ENCODE data around the gene SYT9.

SYT9 gene

DNA sequence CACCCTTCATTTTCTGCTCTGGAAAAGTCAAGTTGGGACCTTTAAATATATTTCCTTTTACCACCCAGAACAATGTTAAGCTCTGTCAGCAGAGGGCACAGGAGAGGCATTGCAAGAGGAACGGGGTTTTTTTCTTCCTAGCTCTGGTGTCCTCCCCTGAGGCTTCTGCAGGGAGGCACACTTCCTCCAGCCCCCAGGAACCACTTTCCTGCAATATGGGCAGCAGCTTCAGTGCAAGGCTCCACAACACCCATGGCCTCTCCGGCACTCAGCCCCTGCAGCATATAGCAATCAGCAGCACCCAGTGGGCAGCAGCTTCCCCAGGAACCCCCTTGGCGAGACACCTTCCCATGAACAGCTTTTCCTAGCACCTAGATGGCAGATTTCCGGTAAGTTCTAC, 101.4 kb downstream of the SYT9 start:
- DNase-seq (ENCODE audit: low read depth) = peak; percentile 46
- TF ChIP-seq, protein P1, sequence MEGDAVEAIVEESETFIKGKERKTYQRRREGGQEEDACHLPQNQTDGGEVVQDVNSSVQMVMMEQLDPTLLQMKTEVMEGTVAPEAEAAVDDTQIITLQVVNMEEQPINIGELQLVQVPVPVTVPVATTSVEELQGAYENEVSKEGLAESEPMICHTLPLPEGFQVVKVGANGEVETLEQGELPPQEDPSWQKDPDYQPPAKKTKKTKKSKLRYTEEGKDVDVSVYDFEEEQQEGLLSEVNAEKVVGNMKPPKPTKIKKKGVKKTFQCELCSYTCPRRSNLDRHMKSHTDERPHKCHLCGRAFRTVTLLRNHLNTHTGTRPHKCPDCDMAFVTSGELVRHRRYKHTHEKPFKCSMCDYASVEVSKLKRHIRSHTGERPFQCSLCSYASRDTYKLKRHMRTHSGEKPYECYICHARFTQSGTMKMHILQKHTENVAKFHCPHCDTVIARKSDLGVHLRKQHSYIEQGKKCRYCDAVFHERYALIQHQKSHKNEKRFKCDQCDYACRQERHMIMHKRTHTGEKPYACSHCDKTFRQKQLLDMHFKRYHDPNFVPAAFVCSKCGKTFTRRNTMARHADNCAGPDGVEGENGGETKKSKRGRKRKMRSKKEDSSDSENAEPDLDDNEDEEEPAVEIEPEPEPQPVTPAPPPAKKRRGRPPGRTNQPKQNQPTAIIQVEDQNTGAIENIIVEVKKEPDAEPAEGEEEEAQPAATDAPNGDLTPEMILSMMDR (conservative IDR thresholded peaks at IDR 0.05; ENCODE audit: low read depth, low read length) = peak; percentile 60
- H3K4me3 ChIP-seq (ENCODE audit: low read depth, low read length) = no peak overlapping the region

DNA sequence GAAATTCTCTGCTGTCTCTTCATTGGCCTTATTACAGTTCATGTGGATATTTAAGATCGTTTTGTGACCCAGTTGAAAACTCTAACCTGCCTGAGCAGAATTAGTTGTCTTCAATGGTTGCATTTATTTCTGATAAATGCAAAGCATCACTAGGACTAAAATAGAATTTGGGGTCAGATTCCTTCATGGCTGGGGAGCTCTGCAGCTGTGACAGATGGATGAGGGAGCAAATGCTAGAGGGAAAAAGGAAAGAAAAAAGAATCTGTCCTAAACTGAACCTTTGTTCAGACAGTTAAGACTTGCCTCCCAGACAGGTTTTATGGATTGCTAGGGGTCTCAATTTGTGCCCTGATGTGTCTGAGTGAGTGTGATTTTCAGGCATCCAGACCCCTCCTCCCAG, 113.0 kb downstream of the SYT9 start:
- TF ChIP-seq, protein P1 (conservative IDR thresholded peaks at IDR 0.05; ENCODE audit: low read depth, low read length) = no peak
- H3K4me3 ChIP-seq (ENCODE audit: low read depth, low read length) = no peak overlapping the region
- DNase-seq (ENCODE audit: low read depth) = no peak

DNA sequence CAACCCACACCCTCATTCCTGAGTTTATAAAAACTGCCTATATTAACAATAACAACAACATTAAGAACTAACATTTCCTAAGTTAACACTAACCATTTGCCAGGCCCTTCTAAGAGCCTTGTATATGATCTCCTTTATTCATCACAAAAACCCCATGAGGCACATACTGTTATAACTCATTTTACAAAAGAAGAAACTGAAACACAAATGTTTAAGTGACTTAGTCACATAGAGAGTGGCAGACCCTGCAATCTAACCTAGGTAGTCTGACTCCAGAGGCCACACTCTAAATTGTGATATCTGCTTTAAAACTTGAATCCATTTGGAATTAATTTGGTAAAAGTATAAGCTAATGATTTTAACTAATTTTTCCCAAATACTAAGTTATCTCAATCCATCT, 116.1 kb downstream of the SYT9 start:
- TF ChIP-seq, protein P1 (conservative IDR thresholded peaks at IDR 0.05; ENCODE audit: low read depth, low read length) = no peak
- no peak for DNase-seq (ENCODE audit: low read depth)
- H3K4me3 ChIP-seq (ENCODE audit: low read depth, low read length) = no peak overlapping the region

DNA sequence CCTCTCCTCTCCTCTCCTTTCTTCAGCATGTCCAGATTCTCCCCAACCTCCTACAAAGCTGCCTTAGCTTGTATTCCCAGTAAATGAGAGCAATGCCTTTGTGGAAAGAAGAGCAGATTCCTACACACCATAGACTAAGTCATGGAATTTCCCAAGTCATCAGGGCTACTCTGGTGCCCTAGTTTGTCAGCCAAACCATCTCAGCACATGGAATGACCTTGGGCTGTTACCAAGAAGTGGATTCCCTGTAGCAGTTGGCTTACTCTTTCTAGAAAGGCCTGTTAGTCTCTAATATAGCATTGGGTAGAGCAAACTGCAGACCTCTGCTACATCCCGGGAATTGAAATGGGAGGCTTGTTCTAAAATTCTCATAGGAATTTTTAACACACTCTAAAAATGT, 124.7 kb downstream of the SYT9 start:
- TF ChIP-seq, protein P1 (conservative IDR thresholded peaks at IDR 0.05; ENCODE audit: low read depth, low read length) = no peak
- H3K4me3 ChIP-seq (ENCODE audit: low read depth, low read length) = no peak overlapping the region
- DNase-seq (ENCODE audit: low read depth) = no peak

DNA sequence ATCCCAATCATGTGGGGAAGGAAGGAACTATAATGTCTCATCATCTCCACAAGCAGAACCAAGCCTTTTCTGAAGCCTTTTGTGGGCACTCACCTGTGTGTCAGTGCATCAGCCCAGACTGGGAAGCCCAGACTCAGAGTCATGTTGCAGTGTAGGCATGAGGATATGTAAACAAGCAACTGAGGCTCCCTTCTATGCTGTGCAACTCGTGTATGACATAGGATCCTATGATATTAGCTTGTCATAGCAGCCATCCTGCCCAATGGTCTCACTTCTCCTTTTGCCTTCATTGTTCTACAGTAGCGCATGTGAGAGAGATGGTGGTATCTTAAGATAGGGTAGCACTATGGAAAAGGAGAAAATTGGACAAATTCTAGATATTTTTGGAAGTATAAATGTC, 130.2 kb downstream of the SYT9 start:
- no peak for DNase-seq (ENCODE audit: low read depth)
- TF ChIP-seq, protein P1 (conservative IDR thresholded peaks at IDR 0.05; ENCODE audit: low read depth, low read length) = no peak

DNA sequence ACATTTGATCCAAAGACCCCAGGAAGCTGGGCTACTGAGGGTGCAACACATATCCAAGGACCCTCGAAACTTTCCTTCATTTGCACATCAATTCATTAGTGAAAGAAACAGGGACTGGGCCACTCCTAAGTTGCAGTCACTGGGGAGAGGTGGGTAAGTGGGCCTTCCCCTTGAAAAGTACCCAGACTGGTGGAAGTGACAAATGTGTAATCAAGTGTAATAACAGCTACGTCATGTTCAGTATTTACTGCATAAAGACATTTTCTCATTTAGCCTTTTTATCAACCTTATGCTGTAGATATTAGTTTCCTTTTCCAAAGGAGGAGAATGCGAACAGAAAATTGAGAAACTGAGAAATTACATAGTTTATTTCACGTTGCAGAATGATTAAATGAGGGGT, 131.7 kb downstream of the SYT9 start:
- no peak overlapping the region for H3K4me3 ChIP-seq (ENCODE audit: low read depth, low read length)
- DNase-seq (ENCODE audit: low read depth) = no peak
- TF ChIP-seq, protein P1 (conservative IDR thresholded peaks at IDR 0.05; ENCODE audit: low read depth, low read length) = no peak

More for the DNA sequence above, 130.2 kb downstream of the SYT9 start:
- no peak overlapping the region for H3K4me3 ChIP-seq (ENCODE audit: low read depth, low read length)

DNA sequence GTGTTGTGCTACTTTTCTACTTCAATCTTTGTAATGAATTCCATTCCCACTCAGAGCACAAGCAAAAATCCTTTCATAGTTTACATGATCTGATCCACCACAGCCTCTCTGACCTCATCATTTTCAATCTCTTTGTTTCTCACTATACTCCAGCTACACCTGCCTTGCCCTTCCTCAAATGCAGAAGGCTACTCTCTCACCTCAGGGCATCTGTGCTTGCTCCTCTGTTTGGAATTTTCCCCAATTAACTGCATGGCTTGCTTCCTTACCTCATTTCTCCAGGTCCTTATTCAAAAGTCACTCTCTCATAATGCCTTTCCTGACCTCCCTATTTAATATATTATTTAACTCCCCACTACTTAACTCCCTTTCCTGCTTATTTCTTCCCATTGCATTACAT, 133.0 kb downstream of the SYT9 start:
- H3K4me3 ChIP-seq (ENCODE audit: low read depth, low read length) = no peak overlapping the region
- TF ChIP-seq, protein P1 (conservative IDR thresholded peaks at IDR 0.05; ENCODE audit: low read depth, low read length) = no peak
- no peak for DNase-seq (ENCODE audit: low read depth)

All from choroid plexus epithelial cell (primary cell).